Measurements from ENCODE around the gene CASTOR2. TPM values are rescaled to one million over a fixed set of nuclear protein-coding genes. Genes with fewer than 3 reads are reported as not detected.

The CASTOR2 gene
- total RNA-seq, 2 experiments from 2014 or later, result 3.1 to 3.6 TPM

DNA sequence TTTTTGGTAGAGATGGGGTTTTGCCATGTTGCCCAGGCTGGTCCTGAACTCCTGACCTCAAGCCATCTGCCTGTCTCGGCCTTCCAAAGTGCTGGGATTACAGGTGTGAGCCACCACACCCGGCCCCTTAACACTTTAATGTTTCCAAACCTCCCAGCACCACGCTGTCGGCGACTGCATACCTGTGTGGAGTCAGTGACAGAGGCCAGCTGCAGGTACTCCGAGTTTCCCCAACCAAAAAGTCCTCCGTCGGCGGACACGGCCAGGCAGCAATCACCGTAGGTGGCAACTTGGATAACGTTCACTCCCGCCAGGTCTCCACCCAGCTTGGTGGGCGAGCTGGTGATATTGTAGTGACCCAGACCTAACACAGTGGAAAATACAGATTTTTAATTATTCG, 93.9 kb downstream of the CASTOR2 start:
- Mint-ChIP-seq H3K9me3 (no peaks in the 10 kb centered on the region), H3K36me3 (ENCODE audit: low read depth) (peaks cover 91% of the 10 kb centered on the region), H3K27me3 (no peaks in the 10 kb centered on the region), H3K4me1 (ENCODE audit: low read depth) (no peaks in the 10 kb centered on the region), H3K27ac (no peak overlapping the region), H3K4me3 (no peak overlapping the region)
- no peak for ATAC-seq (ENCODE audit: poor library complexity)
- ChIA-PET CTCF (no interaction called here), POLR2A (no interaction called here)
- intact Hi-C loops (cut with DNase I, micrococcal nuclease), result no loop called here
- Histone ChIP-seq H3K27me3 (ENCODE audit: control insufficient read depth in 1 of 2, insufficient read depth in 2 of 2, low read length in 2 of 2) (no peaks in the 10 kb centered on the region), H3K27ac (ENCODE audit: low read depth in 1 of 2, low read length in 2 of 2) (no peak overlapping the region), H3K36me3 (ENCODE audit: insufficient read depth, low read length) (peaks cover 90% of the 10 kb centered on the region), H3K4me1 (ENCODE audit: insufficient read depth, low read length) (no peaks in the 10 kb centered on the region), H3K4me3 (ENCODE audit: low read length) (no peak overlapping the region), H3K9me3 (ENCODE audit: control insufficient read depth in 1 of 2, insufficient read depth in 1 of 2, low read length in 2 of 2) (no peaks in the 10 kb centered on the region)
- TF ChIP-seq, protein P1, sequence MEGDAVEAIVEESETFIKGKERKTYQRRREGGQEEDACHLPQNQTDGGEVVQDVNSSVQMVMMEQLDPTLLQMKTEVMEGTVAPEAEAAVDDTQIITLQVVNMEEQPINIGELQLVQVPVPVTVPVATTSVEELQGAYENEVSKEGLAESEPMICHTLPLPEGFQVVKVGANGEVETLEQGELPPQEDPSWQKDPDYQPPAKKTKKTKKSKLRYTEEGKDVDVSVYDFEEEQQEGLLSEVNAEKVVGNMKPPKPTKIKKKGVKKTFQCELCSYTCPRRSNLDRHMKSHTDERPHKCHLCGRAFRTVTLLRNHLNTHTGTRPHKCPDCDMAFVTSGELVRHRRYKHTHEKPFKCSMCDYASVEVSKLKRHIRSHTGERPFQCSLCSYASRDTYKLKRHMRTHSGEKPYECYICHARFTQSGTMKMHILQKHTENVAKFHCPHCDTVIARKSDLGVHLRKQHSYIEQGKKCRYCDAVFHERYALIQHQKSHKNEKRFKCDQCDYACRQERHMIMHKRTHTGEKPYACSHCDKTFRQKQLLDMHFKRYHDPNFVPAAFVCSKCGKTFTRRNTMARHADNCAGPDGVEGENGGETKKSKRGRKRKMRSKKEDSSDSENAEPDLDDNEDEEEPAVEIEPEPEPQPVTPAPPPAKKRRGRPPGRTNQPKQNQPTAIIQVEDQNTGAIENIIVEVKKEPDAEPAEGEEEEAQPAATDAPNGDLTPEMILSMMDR (IDR thresholded peaks at IDR 0.05), result no peak
- DNase-seq, result no peak

DNA sequence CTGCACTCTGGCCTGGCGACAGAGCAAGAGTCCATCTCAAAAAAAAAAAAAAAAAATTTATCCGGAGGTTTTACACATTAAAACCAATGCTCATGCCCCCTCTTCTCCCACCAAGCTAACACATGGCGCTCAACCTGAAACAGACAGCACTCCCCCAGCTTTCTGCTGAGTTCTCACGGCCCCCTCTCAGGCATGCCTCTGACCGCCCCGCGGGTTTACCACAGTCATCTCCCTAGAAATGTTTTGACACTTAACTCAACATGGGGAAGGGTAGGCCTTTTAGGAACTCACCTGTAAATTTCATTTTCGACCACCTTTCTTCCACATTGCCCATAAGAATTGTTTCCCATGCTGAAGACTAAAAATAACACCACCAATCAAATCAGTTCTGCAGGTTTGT, 99.8 kb downstream of the CASTOR2 start:
- no peak for ATAC-seq (ENCODE audit: poor library complexity)
- no peak overlapping the region for H3K27ac ChIP-seq (ENCODE audit: low read depth in 1 of 2, low read length in 2 of 2)
- no peaks in the 10 kb centered on the region for H3K9me3 ChIP-seq (ENCODE audit: control insufficient read depth in 1 of 2, insufficient read depth in 1 of 2, low read length in 2 of 2)
- intact Hi-C loops (cut with DNase I, micrococcal nuclease), result no loop called here
- no peaks in the 10 kb centered on the region for H3K4me1 ChIP-seq (ENCODE audit: insufficient read depth, low read length)
- Mint-ChIP-seq H3K4me3 (no peak overlapping the region), H3K9me3 (no peaks in the 10 kb centered on the region), H3K36me3 (ENCODE audit: low read depth) (peaks cover 88% of the 10 kb centered on the region), H3K27me3 (no peaks in the 10 kb centered on the region), H3K27ac (no peak overlapping the region), H3K4me1 (ENCODE audit: low read depth) (no peaks in the 10 kb centered on the region)
- no peaks in the 10 kb centered on the region for H3K27me3 ChIP-seq (ENCODE audit: control insufficient read depth in 1 of 2, insufficient read depth in 2 of 2, low read length in 2 of 2)
- no peak for DNase-seq
- peaks cover 77% of the 10 kb centered on the region for H3K36me3 ChIP-seq (ENCODE audit: insufficient read depth, low read length)
- TF ChIP-seq, protein P1 (IDR thresholded peaks at IDR 0.05), result no peak
- H3K4me3 ChIP-seq (ENCODE audit: low read length), result no peak overlapping the region
- ChIA-PET CTCF (no interaction called here), POLR2A (no interaction called here)

DNA sequence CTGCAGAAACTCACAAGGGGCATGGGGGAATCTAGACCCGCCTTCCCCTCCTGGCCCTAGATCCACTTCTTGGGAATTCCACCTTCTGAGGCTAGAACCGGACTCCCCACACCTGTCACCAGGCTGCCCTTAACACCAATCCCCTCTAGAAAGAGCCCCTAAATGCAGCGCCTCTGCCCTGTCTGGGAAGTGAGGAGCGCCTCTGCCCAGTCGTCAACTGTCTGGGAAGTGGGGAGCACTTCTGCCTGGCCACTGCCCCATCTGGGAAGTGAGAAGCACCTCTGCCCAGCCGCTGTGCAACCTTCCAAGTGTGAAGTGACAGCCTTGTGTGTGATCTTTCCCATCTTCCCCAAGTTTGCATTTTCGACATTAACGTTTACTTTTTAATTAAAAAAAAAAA, 100.3 kb downstream of the CASTOR2 start:
- Mint-ChIP-seq H3K4me1 (ENCODE audit: low read depth) (no peaks in the 10 kb centered on the region), H3K9me3 (no peaks in the 10 kb centered on the region), H3K36me3 (ENCODE audit: low read depth) (peaks cover 88% of the 10 kb centered on the region), H3K27ac (no peak overlapping the region), H3K27me3 (no peaks in the 10 kb centered on the region), H3K4me3 (no peak overlapping the region)
- no peak overlapping the region for H3K4me3 ChIP-seq (ENCODE audit: low read length)
- DNase-seq (no peak), ATAC-seq (ENCODE audit: poor library complexity) (no peak)
- ChIA-PET CTCF (no interaction called here), POLR2A (interaction anchor here (0.7 kb wide), 1 partner anchor 675 kb away, joined by 3 read pairs; no protein-coding TSS in a partner anchor)
- peaks cover 76% of the 10 kb centered on the region for H3K36me3 ChIP-seq (ENCODE audit: insufficient read depth, low read length)
- H3K4me1 ChIP-seq (ENCODE audit: insufficient read depth, low read length), result no peaks in the 10 kb centered on the region
- H3K27me3 ChIP-seq (ENCODE audit: control insufficient read depth in 1 of 2, insufficient read depth in 2 of 2, low read length in 2 of 2), result no peaks in the 10 kb centered on the region
- no peak overlapping the region for H3K27ac ChIP-seq (ENCODE audit: low read depth in 1 of 2, low read length in 2 of 2)
- TF ChIP-seq, protein P1 (IDR thresholded peaks at IDR 0.05), result no peak
- H3K9me3 ChIP-seq (ENCODE audit: control insufficient read depth in 1 of 2, insufficient read depth in 1 of 2, low read length in 2 of 2), result no peaks in the 10 kb centered on the region
- intact Hi-C loops (cut with DNase I, micrococcal nuclease), result no loop called here

All from CD4-positive, alpha-beta T cell (primary cell).